ENCODE measurements around the gene TEX22.

DNA sequence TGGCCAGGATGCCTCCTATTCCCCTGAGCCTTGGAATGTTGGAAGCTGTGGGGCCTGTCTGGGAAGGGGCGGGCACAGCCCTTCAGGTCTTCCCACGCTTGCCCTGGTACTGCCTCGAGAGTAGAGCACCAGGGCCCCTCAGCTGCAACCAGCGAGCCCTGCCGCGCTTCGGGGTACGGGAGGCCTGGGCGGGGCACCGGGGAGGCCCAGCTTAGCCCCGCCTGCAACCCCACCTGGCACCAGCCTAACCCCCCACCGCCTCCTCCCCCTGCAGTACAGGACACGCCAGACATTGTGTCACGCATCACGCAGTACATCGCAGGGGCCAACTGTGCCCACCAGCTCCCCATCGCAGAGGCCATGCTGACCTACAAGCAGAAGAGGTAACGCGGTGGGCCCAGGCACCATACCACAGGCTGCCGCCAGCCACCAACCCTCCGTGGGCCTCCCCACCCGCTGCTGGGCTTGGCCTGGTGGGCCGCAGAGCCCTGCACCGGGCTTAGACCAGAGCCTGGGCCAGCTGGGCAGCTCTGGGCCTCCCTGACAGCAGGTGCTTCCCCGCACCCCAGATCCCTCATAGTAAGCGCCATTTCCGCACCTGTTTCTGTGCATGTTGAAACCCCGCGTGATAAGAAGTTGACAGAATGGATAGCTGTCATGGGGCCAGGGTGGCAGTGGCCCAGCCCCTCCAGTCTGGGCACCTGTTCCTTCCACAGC, 13.6 kb upstream of the TEX22 start:
- no peak for TF ChIP-seq POLR2A (IDR thresholded peaks at IDR 0.05; ENCODE audit: low read length)
- TF ChIP-seq GATA1 (IDR thresholded peaks at IDR 0.05; ENCODE audit: low read depth, low read length): no peak
